Measurements from ENCODE around the gene OR11G2. TPM values are rescaled to one million over a fixed set of nuclear protein-coding genes. Genes with fewer than 3 reads are reported as not detected.

OR11G2 gene
- total RNA-seq, result not detected in 2 replicates

GRCh38 chr14:20190596-20190995, at the start of gene OR11G2:
TSS of gene OR11G2 (plus strand) at chr14:20190896. CDS start at chr14:20197438, 6,542 bp downstream.

DNA sequence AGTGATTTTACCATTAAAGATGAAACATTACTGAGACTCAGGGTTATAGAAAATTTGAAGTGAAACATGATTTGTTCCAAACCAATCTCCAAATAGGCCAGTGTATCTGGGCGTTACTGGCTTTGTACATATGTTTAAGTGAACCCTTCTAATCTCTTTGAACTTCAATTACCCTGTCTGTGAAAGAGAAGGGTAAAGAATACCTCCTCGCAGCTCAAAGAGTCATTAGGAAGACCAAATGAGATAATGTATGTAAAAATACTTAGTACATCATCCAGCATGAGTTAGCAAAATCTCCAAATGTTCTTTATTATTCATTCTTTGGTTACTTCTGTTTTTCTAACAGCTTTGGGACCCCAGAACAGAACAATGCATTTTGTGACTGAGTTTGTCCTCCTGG, 32.7 kb downstream of the OR11G2 start, which contains the start of gene OR11H6:
OR11H6 (plus strand) TSS at position 301 of the 400 bp plus-strand sequence; CDS start at position 301, 0 bp downstream.

GRCh38 chr14:20228681-20229080, 38.0 kb downstream of the OR11G2 start, which contains the start of gene OR11H7:
TSS of gene OR11H7 (plus strand) at chr14:20228981.

Other genes starting within 250 kb of the OR11G2 start
- not detected in 2 replicates for gene OR4K15, start 215.3 kb upstream of the OR11G2 start, total RNA-seq
- gene OR4Q2, start 188.7 kb upstream of the OR11G2 start, total RNA-seq, result not detected in 2 replicates
- not detected in 2 replicates for gene OR4K14, start 171.6 kb upstream of the OR11G2 start, total RNA-seq
- gene OR4K13, start 154.9 kb upstream of the OR11G2 start, total RNA-seq, result not detected in 2 replicates
- gene OR4L1, start 130.9 kb upstream of the OR11G2 start, total RNA-seq, result not detected in 2 replicates
- not detected in 2 replicates for gene OR4K17, start 80.2 kb upstream of the OR11G2 start, total RNA-seq
- gene OR4N5, start 52.1 kb upstream of the OR11G2 start, total RNA-seq, result not detected in 2 replicates
- not detected in 2 replicates for gene OR11H6, start 32.8 kb downstream of the OR11G2 start, total RNA-seq
- not detected in 2 replicates for gene OR11H7, start 38.1 kb downstream of the OR11G2 start, total RNA-seq
- not detected in 2 replicates for gene OR11H4, start 48.4 kb downstream of the OR11G2 start, total RNA-seq
- 19.4 and 25.3 TPM in 2 replicates for gene TTC5, start 115.1 kb downstream of the OR11G2 start, total RNA-seq
- 27.6 and 60.9 TPM in 2 replicates for gene CCNB1IP1, start 142.4 kb downstream of the OR11G2 start, total RNA-seq
- gene PARP2, start 152.7 kb downstream of the OR11G2 start, total RNA-seq, result 5.9 and 15.9 TPM in 2 replicates
- gene TEP1, start 222.6 kb downstream of the OR11G2 start, total RNA-seq, result 14.2 and 18.9 TPM in 2 replicates
- gene KLHL33, start 245.3 kb downstream of the OR11G2 start, total RNA-seq, result under 0.01 and 0.28 TPM in 2 replicates